HepG2 (cell line): Measurements from ENCODE around the gene AIP.

Experiments
- CCAR2 ChIP-seq: fragments of 200-400 bp; formaldehyde crosslinking; optimal IDR thresholded peaks from 2 replicates; pipeline ENCODE3; 2018; ENCODE audit warnings: low read depth, mild to moderate bottlenecking, low read length, moderate library complexity
- MLX ChIP-seq: IDR thresholded peaks from 2 replicates; pipeline ENCODE4 v1.6.1; 2016

DNA sequence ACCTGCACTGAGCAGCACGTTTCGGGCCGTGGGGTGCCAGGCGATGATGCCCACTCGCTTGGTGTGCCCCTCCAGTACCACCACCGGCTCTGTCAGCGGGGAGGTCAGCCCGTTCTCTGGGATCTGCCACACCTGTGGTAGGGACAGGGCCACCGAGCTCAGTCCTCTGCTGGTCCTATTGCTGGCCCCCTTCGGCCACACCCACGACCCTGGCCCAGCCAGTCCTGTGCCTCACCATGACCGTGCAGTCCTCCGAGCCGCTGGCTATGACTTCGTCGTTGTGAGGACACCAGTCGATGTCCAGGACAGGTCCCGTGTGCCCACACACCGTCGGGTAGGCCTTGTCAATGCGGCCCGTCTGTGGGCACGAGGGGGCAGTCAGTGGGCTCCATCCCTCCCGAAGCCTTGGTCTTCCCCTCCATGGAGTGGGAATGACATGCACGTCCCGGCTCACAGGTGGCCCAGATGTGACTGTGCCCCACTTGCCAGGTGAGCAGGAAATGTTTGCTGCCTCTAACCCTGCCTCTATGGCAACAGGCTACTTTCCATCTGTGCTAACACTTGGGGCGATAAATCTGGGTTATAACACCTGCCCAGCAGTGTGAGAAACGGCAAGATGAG, 41.0 kb upstream of the AIP start:
- TF ChIP-seq CCAR2 (no peak), MLX (CRISPR knock-in tag) (no peak)
